Body of pancreas (tissue), 4 donors: ENCODE results near the gene MDN1.

Experiments used
- CTCF ChIP-seq, 7 experiments: fragments of 450-650 bp in 4 of 7; fragments of 200-600 bp in 3 of 7; sonication (generic) in 3 of 7; IDR thresholded peaks; one replicate each; pipeline ENCODE4 v1.5.1; 2016 to 2019; ENCODE audit warnings: antibody characterized with exemption in 7 of 7
- POLR2A ChIP-seq, 3 donors: fragments of 450-650 bp; IDR thresholded peaks; one replicate each; pipeline ENCODE4 v1.6.1; 2016; ENCODE audit warnings: antibody characterized with exemption in 3 of 3, mild to moderate bottlenecking in 2 of 3

- TF ChIP-seq CTCF (IDR thresholded peaks at IDR 0.05) (no peak), POLR2A (IDR thresholded peaks at IDR 0.05) (no peak)
Measured at GRCh38 chr6:89731924-89732567, 87.5 kb downstream of the MDN1 start.
